HEK293 (cell line): ENCODE results near the gene AK1.

ENCODE experiments used
- CTCF ChIA-PET: fragments of 350-600 bp; formaldehyde crosslinking; extraction: SDS; loops from one replicate; lab custom pipeline; 2021; ENCODE audit warnings: antibody characterized with exemption; lab: Yijun Ruan, JAX
- POLR2A ChIA-PET: fragments of 300-600 bp; formaldehyde crosslinking; extraction: SDS; loops from one replicate; lab custom pipeline; 2020; ENCODE audit warnings: antibody characterized with exemption, inconsistent platforms; lab: Yijun Ruan, JAX
- H3K27ac ChIP-seq: fragments of 200-500 bp; sonication (Bioruptor generic); 2 replicates; pipeline ENCODE4 v1.5.1; 2014; ENCODE audit warnings: low read depth, low read length, control low read depth, inconsistent platforms; ENCODE audit errors: extremely low read depth
- H3K36me3 ChIP-seq, 2 experiments: fragments of 200-500 bp in 1 of 2; sonication (Bioruptor generic) in 1 of 2; 1 replicate in 1 of 2; 2 replicates in 1 of 2; pipeline ENCODE4 v1.5.1; 2014 to 2017; ENCODE audit warnings: inconsistent platforms in 2 of 2, low read length in 2 of 2; ENCODE audit not compliant: control insufficient read depth in 2 of 2, insufficient read depth in 1 of 2
- H3K4me1 ChIP-seq: fragments of 200-500 bp; sonication (Bioruptor generic); 2 replicates; pipeline ENCODE4 v1.5.1; 2014; ENCODE audit warnings: mild to moderate bottlenecking, low read length, inconsistent platforms; ENCODE audit not compliant: control insufficient read depth, insufficient read depth
- H3K4me3 ChIP-seq: 2 replicates; pipeline ENCODE4 v1.5.1; 2011; ENCODE audit warnings: low read depth, mild to moderate bottlenecking, control low read depth, low read length, moderate library complexity
- H3K9me3 ChIP-seq: fragments of 200-500 bp; sonication (Bioruptor generic); 2 replicates; pipeline ENCODE4 v1.5.1; 2014; ENCODE audit warnings: low read depth, low read length, inconsistent platforms; ENCODE audit not compliant: control insufficient read depth, insufficient read depth
- BCL11A ChIP-seq: fragments of 450-650 bp; formaldehyde crosslinking; IDR thresholded peaks from 2 replicates; pipeline ENCODE4 v1.5.1; 2016; ENCODE audit warnings: low read depth, missing biosample characterization, missing genetic modification characterization
- FEZF1 ChIP-seq: fragments of 450-650 bp; formaldehyde crosslinking; IDR thresholded peaks from 2 replicates; pipeline ENCODE4 v1.5.1; 2016; ENCODE audit warnings: missing biosample characterization, missing genetic modification characterization
- KLF8 ChIP-seq: fragments of 450-650 bp; formaldehyde crosslinking; IDR thresholded peaks from 2 replicates; pipeline ENCODE4 v1.5.1; 2016; ENCODE audit warnings: missing biosample characterization, missing genetic modification characterization
- SETDB1 ChIP-seq: IDR thresholded peaks from one replicate; pipeline ENCODE4 v1.6.1; 2017; ENCODE audit warnings: mild to moderate bottlenecking, low read length, moderate library complexity, mixed read lengths; ENCODE audit not compliant: insufficient read length
- ZNF10 ChIP-seq: fragments of 450-650 bp; formaldehyde crosslinking; IDR thresholded peaks from 2 replicates; pipeline ENCODE4 v1.5.1; 2017; ENCODE audit warnings: missing biosample characterization, missing genetic modification characterization
- ZNF223 ChIP-seq: fragments of 450-650 bp; formaldehyde crosslinking; IDR thresholded peaks from 2 replicates; pipeline ENCODE4 v1.5.1; 2016; ENCODE audit warnings: missing biosample characterization, missing genetic modification characterization
- ZNF274 ChIP-seq, 2 experiments: fragments of 200-500 bp in 1 of 2; fragments of 450-650 bp in 1 of 2; sonication (Bioruptor generic) in 1 of 2; formaldehyde crosslinking in 1 of 2; IDR thresholded peaks; 2 replicates each; pipeline versions ENCODE4 v1.5.1 to v1.6.1; 2014 to 2016; ENCODE audit warnings: borderline replicate concordance in 1 of 2, inconsistent platforms in 1 of 2, low read length in 1 of 2, missing biosample characterization in 1 of 2, missing genetic modification characterization in 1 of 2
- ZNF335 ChIP-seq: fragments of 450-650 bp; formaldehyde crosslinking; conservative IDR thresholded peaks from 2 replicates; pipeline ENCODE4 v1.5.1; 2016; ENCODE audit warnings: missing biosample characterization, missing genetic modification characterization
- ZNF404 ChIP-seq: fragments of 450-650 bp; formaldehyde crosslinking; IDR thresholded peaks from 2 replicates; pipeline ENCODE4 v1.5.1; 2017; ENCODE audit warnings: missing biosample characterization, missing genetic modification characterization
- ZNF473 ChIP-seq: fragments of 450-650 bp; formaldehyde crosslinking; IDR thresholded peaks from 2 replicates; pipeline ENCODE4 v1.5.1; 2017; ENCODE audit warnings: missing biosample characterization, missing genetic modification characterization
- ZNF501 ChIP-seq: fragments of 450-650 bp; formaldehyde crosslinking; IDR thresholded peaks from 2 replicates; pipeline ENCODE4 v1.5.1; 2016; ENCODE audit warnings: missing biosample characterization, missing genetic modification characterization
- ZNF514 ChIP-seq: fragments of 450-650 bp; formaldehyde crosslinking; IDR thresholded peaks from 2 replicates; pipeline ENCODE4 v1.5.1; 2016; ENCODE audit warnings: missing biosample characterization, missing genetic modification characterization
- ZNF521 ChIP-seq: fragments of 450-650 bp; formaldehyde crosslinking; IDR thresholded peaks from 2 replicates; pipeline ENCODE4 v1.5.1; 2017; ENCODE audit warnings: missing biosample characterization, mild to moderate bottlenecking, missing genetic modification characterization
- ZNF555 ChIP-seq: fragments of 450-650 bp; formaldehyde crosslinking; conservative IDR thresholded peaks from 2 replicates; pipeline ENCODE4 v1.5.1; 2017; ENCODE audit warnings: missing biosample characterization, mild to moderate bottlenecking, missing genetic modification characterization, inconsistent platforms
- ZNF610 ChIP-seq: fragments of 450-650 bp; formaldehyde crosslinking; IDR thresholded peaks from 2 replicates; pipeline ENCODE4 v1.5.1; 2016; ENCODE audit warnings: missing biosample characterization, missing genetic modification characterization, borderline replicate concordance
- ZNF626 ChIP-seq: fragments of 450-650 bp; sonication (Bioruptor Pico); formaldehyde crosslinking; IDR thresholded peaks from 2 replicates; pipeline ENCODE4 v1.5.1; 2018; ENCODE audit warnings: missing biosample characterization, missing genetic modification characterization, inconsistent platforms
- ZNF654 ChIP-seq: fragments of 450-650 bp; formaldehyde crosslinking; IDR thresholded peaks from 2 replicates; pipeline ENCODE4 v1.5.1; 2016; ENCODE audit warnings: low read depth, missing biosample characterization, missing genetic modification characterization
- ZNF670 ChIP-seq: fragments of 450-650 bp; formaldehyde crosslinking; IDR thresholded peaks from 2 replicates; pipeline ENCODE4 v1.5.1; 2016; ENCODE audit warnings: missing biosample characterization, missing genetic modification characterization, low read depth
- ZNF785 ChIP-seq: fragments of 450-650 bp; formaldehyde crosslinking; IDR thresholded peaks from 2 replicates; pipeline ENCODE4 v1.5.1; 2016; ENCODE audit warnings: missing biosample characterization, missing genetic modification characterization
- ZNF837 ChIP-seq: fragments of 450-650 bp; formaldehyde crosslinking; IDR thresholded peaks from 2 replicates; pipeline ENCODE4 v1.5.1; 2016; ENCODE audit warnings: missing biosample characterization, missing genetic modification characterization
- ZSCAN23 ChIP-seq: fragments of 450-650 bp; formaldehyde crosslinking; IDR thresholded peaks from 2 replicates; pipeline ENCODE4 v1.5.1; 2016; ENCODE audit warnings: missing biosample characterization, missing genetic modification characterization
- TF ChIP-seq, protein P1 (sequence below): fragments of 450-650 bp; formaldehyde crosslinking; IDR thresholded peaks from 2 replicates; pipeline ENCODE4 v1.5.1; 2016; ENCODE audit warnings: missing biosample characterization, missing genetic modification characterization
- TF ChIP-seq, protein P2 (sequence below): fragments of 450-650 bp; formaldehyde crosslinking; IDR thresholded peaks from 2 replicates; pipeline ENCODE4 v1.5.1; 2016; ENCODE audit warnings: missing biosample characterization, missing genetic modification characterization
- TF ChIP-seq, protein P3 (sequence below): fragments of 450-650 bp; formaldehyde crosslinking; IDR thresholded peaks from 2 replicates; pipeline ENCODE4 v1.5.1; 2016; ENCODE audit warnings: missing biosample characterization, missing genetic modification characterization
- TF ChIP-seq, protein P4 (sequence below): IDR thresholded peaks from 2 replicates; pipeline ENCODE4 v1.6.1; 2011; ENCODE audit warnings: mild to moderate bottlenecking, low read depth, low read length, borderline replicate concordance
- TF ChIP-seq, protein P5 (sequence below): fragments of 450-650 bp; formaldehyde crosslinking; optimal IDR thresholded peaks from 2 replicates; pipeline ENCODE3; 2016; ENCODE audit warnings: missing biosample characterization, mild to moderate bottlenecking, missing genetic modification characterization

The AK1 gene

DNA sequence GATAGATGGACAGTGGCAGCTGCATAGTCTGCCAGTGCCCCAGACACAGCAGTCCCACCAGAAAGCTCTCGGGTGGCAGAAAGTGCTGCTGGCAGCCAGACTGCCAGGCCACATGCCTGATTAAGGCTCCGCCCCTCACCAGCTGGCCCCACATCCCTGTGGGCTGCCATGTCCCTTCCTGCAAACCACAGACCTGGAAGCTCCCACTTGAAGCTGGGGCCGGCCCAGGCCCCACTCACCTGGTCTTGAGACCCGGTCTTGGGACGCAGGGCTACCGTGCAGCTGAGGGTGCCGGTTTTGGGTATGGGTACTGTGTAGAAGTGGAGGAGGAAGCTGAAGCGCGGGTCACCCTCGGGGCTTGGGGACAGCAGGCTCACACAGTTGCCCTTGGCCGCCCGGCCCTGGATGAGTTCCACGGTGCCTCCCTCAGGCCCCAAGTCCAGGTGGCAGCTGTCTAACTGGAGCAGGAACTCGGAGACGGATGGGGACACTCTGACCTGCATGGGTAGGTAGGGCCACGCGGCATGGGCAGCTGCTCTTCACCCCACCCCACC is 59.5 kb downstream of the AK1 start:
- peaks cover 0 to 23% of the 10 kb centered on the region in 2 experiments; a peak in 1 of 3 replicates for H3K36me3 ChIP-seq
- H3K4me3 ChIP-seq: no peak overlapping the region
- TF ChIP-seq ZNF10 (tag by site-specific recombination) (no peak), ZNF837 (tag by site-specific recombination) (no peak), ZNF610 (tag by site-specific recombination) (no peak), ZNF626 (tag by site-specific recombination) (no peak), ZNF501 (tag by site-specific recombination) (no peak), ZSCAN23 (tag by site-specific recombination) (no peak), BCL11A (no peak), KLF8 (tag by site-specific recombination) (no peak), ZNF785 (no peak), SETDB1 (no peak), ZNF514 (tag by site-specific recombination) (no peak)
- TF ChIP-seq, protein P1, sequence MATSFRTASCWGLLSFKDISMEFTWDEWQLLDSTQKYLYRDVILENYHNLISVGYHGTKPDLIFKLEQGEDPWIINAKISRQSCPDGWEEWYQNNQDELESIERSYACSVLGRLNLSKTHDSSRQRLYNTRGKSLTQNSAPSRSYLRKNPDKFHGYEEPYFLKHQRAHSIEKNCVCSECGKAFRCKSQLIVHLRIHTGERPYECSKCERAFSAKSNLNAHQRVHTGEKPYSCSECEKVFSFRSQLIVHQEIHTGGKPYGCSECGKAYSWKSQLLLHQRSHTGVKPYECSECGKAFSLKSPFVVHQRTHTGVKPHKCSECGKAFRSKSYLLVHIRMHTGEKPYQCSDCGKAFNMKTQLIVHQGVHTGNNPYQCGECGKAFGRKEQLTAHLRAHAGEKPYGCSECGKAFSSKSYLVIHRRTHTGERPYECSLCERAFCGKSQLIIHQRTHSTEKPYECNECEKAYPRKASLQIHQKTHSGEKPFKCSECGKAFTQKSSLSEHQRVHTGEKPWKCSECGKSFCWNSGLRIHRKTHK: no peak
- TF ChIP-seq, protein P2, sequence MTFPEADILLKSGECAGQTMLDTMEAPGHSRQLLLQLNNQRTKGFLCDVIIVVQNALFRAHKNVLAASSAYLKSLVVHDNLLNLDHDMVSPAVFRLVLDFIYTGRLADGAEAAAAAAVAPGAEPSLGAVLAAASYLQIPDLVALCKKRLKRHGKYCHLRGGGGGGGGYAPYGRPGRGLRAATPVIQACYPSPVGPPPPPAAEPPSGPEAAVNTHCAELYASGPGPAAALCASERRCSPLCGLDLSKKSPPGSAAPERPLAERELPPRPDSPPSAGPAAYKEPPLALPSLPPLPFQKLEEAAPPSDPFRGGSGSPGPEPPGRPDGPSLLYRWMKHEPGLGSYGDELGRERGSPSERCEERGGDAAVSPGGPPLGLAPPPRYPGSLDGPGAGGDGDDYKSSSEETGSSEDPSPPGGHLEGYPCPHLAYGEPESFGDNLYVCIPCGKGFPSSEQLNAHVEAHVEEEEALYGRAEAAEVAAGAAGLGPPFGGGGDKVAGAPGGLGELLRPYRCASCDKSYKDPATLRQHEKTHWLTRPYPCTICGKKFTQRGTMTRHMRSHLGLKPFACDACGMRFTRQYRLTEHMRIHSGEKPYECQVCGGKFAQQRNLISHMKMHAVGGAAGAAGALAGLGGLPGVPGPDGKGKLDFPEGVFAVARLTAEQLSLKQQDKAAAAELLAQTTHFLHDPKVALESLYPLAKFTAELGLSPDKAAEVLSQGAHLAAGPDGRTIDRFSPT (tag by site-specific recombination): no peak
- TF ChIP-seq, protein P3, sequence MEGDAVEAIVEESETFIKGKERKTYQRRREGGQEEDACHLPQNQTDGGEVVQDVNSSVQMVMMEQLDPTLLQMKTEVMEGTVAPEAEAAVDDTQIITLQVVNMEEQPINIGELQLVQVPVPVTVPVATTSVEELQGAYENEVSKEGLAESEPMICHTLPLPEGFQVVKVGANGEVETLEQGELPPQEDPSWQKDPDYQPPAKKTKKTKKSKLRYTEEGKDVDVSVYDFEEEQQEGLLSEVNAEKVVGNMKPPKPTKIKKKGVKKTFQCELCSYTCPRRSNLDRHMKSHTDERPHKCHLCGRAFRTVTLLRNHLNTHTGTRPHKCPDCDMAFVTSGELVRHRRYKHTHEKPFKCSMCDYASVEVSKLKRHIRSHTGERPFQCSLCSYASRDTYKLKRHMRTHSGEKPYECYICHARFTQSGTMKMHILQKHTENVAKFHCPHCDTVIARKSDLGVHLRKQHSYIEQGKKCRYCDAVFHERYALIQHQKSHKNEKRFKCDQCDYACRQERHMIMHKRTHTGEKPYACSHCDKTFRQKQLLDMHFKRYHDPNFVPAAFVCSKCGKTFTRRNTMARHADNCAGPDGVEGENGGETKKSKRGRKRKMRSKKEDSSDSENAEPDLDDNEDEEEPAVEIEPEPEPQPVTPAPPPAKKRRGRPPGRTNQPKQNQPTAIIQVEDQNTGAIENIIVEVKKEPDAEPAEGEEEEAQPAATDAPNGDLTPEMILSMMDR (tag by site-specific recombination): no peak
- TF ChIP-seq, all 188 proteins: peak for 0
- H3K27ac ChIP-seq: no peak overlapping the region
- no peaks in the 10 kb centered on the region for H3K9me3 ChIP-seq
- H3K4me1 ChIP-seq: no peaks in the 10 kb centered on the region
- ChIA-PET POLR2A (interaction anchor here (1.3 kb wide), 2 partner anchors 9 to 10 kb away, joined by 5 to 8 read pairs; no protein-coding TSS in a partner anchor), CTCF (interaction anchor here (0.9 to 1.2 kb wide), 3 partner anchors 12 to 83 kb away, joined by 3 to 4 read pairs (median 3); partner anchors contain the start of gene TOR2A)

DNA sequence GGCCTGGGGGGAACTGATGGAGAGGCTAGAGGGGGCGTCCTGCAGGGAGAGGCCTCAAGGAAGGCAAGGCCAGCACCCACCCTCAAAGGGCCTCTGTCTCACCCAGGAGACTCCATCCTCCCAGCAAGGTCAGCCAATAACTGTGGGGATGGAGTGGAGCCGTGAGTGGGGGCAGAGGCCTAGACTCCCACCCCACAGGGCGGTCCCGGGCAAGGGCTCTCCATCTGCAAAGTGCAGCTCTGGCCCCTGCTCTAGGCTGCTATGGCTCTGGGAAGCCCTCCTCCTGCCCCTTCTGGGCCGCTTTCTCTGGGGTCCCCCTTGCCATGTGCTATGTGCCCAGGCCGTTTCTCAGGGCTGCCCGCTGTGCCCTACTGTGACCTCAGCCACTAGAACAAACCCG is 60.7 kb downstream of the AK1 start:
- no peak overlapping the region for H3K4me3 ChIP-seq
- H3K9me3 ChIP-seq: no peaks in the 10 kb centered on the region
- CTCF ChIA-PET: interaction anchor here (0.8 kb wide), 1 partner anchor 105 kb away, joined by 3 read pairs; no protein-coding TSS in a partner anchor
- no peaks in the 10 kb centered on the region for H3K4me1 ChIP-seq
- H3K36me3 ChIP-seq: peaks cover 0 to 34% of the 10 kb centered on the region in 2 experiments; a peak in 2 of 3 replicates
- TF ChIP-seq ZNF654 (tag by site-specific recombination) (no peak), ZNF473 (tag by site-specific recombination) (no peak), ZNF555 (tag by site-specific recombination) (no peak), ZNF274 (IDR thresholded peaks at IDR 0.05; ENCODE audit: low read length) (no peak), ZNF274 (tag by site-specific recombination; IDR thresholded peaks at IDR 0.05; ENCODE audit: borderline replicate concordance) (no peak), ZNF670 (tag by site-specific recombination) (no peak), FEZF1 (tag by site-specific recombination) (no peak), ZNF335 (tag by site-specific recombination) (no peak), ZNF521 (tag by site-specific recombination) (no peak), ZNF404 (no peak), ZNF223 (no peak)
- TF ChIP-seq, protein P4, sequence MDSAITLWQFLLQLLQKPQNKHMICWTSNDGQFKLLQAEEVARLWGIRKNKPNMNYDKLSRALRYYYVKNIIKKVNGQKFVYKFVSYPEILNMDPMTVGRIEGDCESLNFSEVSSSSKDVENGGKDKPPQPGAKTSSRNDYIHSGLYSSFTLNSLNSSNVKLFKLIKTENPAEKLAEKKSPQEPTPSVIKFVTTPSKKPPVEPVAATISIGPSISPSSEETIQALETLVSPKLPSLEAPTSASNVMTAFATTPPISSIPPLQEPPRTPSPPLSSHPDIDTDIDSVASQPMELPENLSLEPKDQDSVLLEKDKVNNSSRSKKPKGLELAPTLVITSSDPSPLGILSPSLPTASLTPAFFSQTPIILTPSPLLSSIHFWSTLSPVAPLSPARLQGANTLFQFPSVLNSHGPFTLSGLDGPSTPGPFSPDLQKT: no peak
- TF ChIP-seq, protein P5, sequence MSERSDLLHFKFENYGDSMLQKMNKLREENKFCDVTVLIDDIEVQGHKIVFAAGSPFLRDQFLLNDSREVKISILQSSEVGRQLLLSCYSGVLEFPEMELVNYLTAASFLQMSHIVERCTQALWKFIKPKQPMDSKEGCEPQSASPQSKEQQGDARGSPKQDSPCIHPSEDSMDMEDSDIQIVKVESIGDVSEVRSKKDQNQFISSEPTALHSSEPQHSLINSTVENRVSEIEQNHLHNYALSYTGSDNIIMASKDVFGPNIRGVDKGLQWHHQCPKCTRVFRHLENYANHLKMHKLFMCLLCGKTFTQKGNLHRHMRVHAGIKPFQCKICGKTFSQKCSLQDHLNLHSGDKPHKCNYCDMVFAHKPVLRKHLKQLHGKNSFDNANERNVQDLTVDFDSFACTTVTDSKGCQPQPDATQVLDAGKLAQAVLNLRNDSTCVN (tag by site-specific recombination): no peak
- TF ChIP-seq, all 188 proteins: peak for 0
- POLR2A ChIA-PET: interaction anchor here (0.8 to 1.3 kb wide), 2 partner anchors 8 to 16 kb away, joined by 7 to 8 read pairs; no protein-coding TSS in a partner anchor
- no peak overlapping the region for H3K27ac ChIP-seq
